HG02943 (cell line): ENCODE results near the gene LYRM4.
A peak's percentile ranks its signal among the peaks of the same experiment; 100 is the strongest.

Source experiments
- ATAC-seq: cut with Tn5 transposase; IDR thresholded peaks from one replicate; pipeline ENCODE4 v1.9.1; 2021; ENCODE audit warnings: mild to moderate bottlenecking, low read depth, moderate library complexity; ENCODE audit not compliant: unreplicated experiment

Gene LYRM4

GRCh38 chr6:5179917-5180316, 80.8 kb downstream of the LYRM4 start:
- no peak for ATAC-seq

- ATAC-seq = no peak
Measured at GRCh38 chr6:5178806-5179205, 81.9 kb downstream of the LYRM4 start.

GRCh38 chr6:5175635-5176034, 85.1 kb downstream of the LYRM4 start:
- ATAC-seq = no peak

- ATAC-seq = no peak
Measured at GRCh38 chr6:5174756-5175549, 85.8 kb downstream of the LYRM4 start.

- ATAC-seq = peak; percentile 97
Measured at GRCh38 chr6:5174244-5174643, 86.5 kb downstream of the LYRM4 start.

- ATAC-seq = peak; percentile 11
Measured at GRCh38 chr6:5173810-5174209, 86.9 kb downstream of the LYRM4 start.

- ATAC-seq = no peak
Measured at GRCh38 chr6:5172897-5173474, 87.8 kb downstream of the LYRM4 start.

GRCh38 chr6:5172041-5172653, 88.6 kb downstream of the LYRM4 start:
- ATAC-seq = no peak

GRCh38 chr6:5167501-5167900, 93.2 kb downstream of the LYRM4 start:
- no peak for ATAC-seq

- no peak for ATAC-seq
Measured at GRCh38 chr6:5164092-5164491, 96.7 kb downstream of the LYRM4 start.

GRCh38 chr6:5163247-5163646, 97.5 kb downstream of the LYRM4 start:
- ATAC-seq = no peak

- ATAC-seq = no peak
Measured at GRCh38 chr6:5162355-5162754, 98.4 kb downstream of the LYRM4 start.

GRCh38 chr6:5160206-5160605, 100.5 kb downstream of the LYRM4 start:
- no peak for ATAC-seq

- ATAC-seq = no peak
Measured at GRCh38 chr6:5159162-5159561, 101.6 kb downstream of the LYRM4 start.

- no peak for ATAC-seq
Measured at GRCh38 chr6:5158180-5158579, 102.6 kb downstream of the LYRM4 start.

GRCh38 chr6:5157621-5158138, 103.1 kb downstream of the LYRM4 start:
- ATAC-seq = no peak

- ATAC-seq = no peak
Measured at GRCh38 chr6:5156627-5157026, 104.1 kb downstream of the LYRM4 start.

GRCh38 chr6:5155906-5156305, 104.8 kb downstream of the LYRM4 start:
- no peak for ATAC-seq

- ATAC-seq = no peak
Measured at GRCh38 chr6:5153186-5153585, 107.6 kb downstream of the LYRM4 start.

- no peak for ATAC-seq
Measured at GRCh38 chr6:5152460-5152859, 108.3 kb downstream of the LYRM4 start.

- no peak for ATAC-seq
Measured at GRCh38 chr6:5151955-5152401, 108.8 kb downstream of the LYRM4 start.
